ENCODE data around the gene KCNJ4.

KCNJ4 gene

DNA sequence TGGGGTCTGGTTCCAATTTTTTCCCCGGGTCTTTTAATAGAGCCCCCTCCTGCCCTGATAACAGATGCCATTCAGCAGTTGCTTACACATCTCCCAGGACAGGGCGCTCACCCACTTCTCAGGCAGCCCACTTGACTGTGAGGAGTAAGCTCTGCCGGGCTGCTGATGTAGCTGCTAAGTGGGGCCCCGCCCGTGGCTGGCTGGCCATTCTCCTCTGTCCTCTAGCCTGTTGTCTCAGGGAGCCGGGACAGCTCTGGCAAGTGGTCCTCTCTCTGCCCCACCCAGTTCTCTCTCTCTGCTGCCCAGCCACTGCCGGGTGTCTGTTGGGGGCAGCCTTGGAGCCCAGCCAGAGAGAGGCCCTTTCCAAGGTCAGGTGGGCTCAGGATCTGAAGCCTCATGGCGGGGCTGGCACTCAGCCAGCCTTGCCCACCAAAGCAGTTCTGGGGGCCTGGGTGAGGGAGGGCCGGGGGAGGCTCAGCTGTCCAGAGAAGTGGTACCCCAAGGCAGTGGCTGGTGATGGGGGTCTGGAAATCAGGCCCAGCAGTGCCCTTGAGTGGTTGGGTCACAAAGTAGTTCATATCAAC is 8.9 kb downstream of the KCNJ4 start:
- no peak for DNase-seq (ENCODE audit: low read depth)
- TF ChIP-seq, protein P1, sequence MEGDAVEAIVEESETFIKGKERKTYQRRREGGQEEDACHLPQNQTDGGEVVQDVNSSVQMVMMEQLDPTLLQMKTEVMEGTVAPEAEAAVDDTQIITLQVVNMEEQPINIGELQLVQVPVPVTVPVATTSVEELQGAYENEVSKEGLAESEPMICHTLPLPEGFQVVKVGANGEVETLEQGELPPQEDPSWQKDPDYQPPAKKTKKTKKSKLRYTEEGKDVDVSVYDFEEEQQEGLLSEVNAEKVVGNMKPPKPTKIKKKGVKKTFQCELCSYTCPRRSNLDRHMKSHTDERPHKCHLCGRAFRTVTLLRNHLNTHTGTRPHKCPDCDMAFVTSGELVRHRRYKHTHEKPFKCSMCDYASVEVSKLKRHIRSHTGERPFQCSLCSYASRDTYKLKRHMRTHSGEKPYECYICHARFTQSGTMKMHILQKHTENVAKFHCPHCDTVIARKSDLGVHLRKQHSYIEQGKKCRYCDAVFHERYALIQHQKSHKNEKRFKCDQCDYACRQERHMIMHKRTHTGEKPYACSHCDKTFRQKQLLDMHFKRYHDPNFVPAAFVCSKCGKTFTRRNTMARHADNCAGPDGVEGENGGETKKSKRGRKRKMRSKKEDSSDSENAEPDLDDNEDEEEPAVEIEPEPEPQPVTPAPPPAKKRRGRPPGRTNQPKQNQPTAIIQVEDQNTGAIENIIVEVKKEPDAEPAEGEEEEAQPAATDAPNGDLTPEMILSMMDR (IDR thresholded peaks at IDR 0.05; ENCODE audit: low read length, missing control alignments): no peak
- H3K4me3 ChIP-seq (replicated peaks; ENCODE audit: low read depth, low read length): no peak overlapping the region

DNA sequence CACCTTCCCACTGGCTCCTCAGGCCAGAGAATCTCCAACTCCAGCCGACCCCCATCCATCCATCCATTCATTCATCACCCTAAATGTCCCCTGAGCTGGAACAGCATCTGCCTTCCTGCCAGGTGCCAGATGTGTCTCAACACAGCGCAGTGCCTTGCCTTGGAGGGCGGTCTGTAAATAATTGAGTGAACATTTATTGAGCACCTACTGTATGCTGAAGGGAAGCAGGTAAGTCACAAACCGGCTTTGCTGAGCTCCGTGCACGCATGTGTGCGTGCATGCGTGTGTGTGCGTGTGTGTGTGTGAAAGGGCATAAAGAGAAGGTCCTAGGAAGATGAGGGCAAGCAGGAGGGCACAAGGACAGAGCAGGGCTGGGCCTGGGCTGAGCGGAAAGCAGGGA is 10.2 kb downstream of the KCNJ4 start:
- DNase-seq (ENCODE audit: low read depth): no peak
- TF ChIP-seq, protein P1 (IDR thresholded peaks at IDR 0.05; ENCODE audit: low read length, missing control alignments): no peak
- no peak overlapping the region for H3K4me3 ChIP-seq (replicated peaks; ENCODE audit: low read depth, low read length)

DNA sequence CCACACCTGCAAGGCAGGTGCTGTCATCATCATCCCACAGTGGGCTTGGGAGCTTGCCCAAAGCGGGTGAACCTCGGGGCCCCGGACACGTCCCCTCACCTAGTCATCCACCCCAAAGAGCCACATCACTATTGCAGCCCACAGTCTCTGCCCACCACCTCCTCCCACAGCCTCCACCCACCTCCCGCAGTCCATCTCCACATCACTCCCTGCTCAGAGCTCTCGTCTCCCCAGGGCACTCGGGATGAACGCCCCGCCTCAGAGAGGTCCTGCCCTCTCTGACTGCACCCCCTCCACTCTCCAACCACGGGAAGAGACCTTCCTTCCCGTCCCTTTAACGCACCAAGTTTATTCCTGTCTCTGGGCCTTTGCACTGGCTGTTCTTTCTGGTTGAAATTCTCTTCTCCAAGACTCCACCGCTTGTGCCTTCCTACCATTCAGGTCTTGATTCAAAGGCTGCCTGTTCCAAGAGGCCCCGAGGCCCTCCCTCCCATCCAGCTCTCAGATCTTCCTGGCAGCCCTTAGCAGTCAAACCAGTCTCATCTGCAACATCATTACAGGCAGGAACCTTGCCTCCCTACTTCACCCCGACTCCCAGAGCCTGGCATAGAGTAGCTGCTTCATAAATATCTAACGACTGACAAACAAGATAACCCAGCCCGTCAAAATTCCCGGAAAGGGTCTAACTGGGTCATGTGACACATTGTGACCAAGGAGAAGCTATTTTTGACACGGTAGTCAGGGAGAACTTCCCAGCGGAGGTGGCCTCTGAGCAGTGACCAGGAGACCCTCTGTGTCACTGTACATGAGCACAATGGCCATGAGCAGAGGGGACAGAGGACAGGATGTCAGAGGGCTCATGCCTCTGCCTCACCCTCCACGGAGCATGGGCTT is 11.1 kb downstream of the KCNJ4 start:
- TF ChIP-seq, protein P1 (IDR thresholded peaks at IDR 0.05; ENCODE audit: low read length, missing control alignments): no peak
- H3K4me3 ChIP-seq (replicated peaks; ENCODE audit: low read depth, low read length): no peak overlapping the region
- DNase-seq (ENCODE audit: low read depth): no peak

DNA sequence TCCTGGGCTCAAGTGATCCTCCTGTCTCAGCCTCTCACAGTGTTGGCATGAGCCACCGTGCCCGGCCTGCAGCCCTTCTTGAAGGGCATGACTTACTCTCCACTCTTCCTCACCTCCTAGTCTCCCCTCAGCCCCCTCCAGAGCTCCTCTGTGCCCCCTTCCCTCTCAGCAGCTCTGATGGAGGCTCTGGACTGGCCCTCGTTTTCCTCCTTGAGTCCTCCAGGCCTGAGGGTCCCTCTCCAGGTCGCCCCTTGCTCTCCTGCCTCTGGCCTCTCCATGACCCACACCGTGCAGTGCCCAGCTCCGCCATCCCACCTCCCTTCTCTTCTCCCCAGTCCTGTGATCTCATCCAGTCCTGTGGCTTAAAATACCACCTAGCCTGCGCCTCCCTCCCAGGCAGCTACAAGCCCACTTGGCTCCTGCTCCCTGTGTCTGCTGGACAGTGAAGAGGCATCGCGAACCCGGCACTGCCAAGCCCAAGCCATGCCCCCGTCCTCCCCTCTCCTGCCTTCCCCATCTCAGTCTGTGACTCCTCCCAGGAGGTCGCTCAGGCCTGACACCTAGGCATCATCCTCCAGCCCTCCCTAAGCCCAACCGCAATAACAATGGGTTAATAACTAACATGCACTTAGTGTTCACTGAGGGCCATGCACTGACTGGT is 11.9 kb downstream of the KCNJ4 start:
- H3K4me3 ChIP-seq (replicated peaks; ENCODE audit: low read depth, low read length): no peak overlapping the region
- DNase-seq (ENCODE audit: low read depth): no peak
- TF ChIP-seq, protein P1 (IDR thresholded peaks at IDR 0.05; ENCODE audit: low read length, missing control alignments): no peak

- TF ChIP-seq, protein P1 (IDR thresholded peaks at IDR 0.05; ENCODE audit: low read length, missing control alignments): no peak
- no peak for DNase-seq (ENCODE audit: low read depth)
- no peak overlapping the region for H3K4me3 ChIP-seq (replicated peaks; ENCODE audit: low read depth, low read length)
Measured at GRCh38 chr22:38441620-38442287, 13.2 kb downstream of the KCNJ4 start.

GRCh38 chr22:38440747-38441350 is 14.2 kb downstream of the KCNJ4 start:
- TF ChIP-seq, protein P1 (IDR thresholded peaks at IDR 0.05; ENCODE audit: low read length, missing control alignments): no peak
- DNase-seq (ENCODE audit: low read depth): no peak
- H3K4me3 ChIP-seq (replicated peaks; ENCODE audit: low read depth, low read length): no peak overlapping the region

Measured in fibroblast of pulmonary artery (primary cell).